Sigmoid colon (tissue), 7 donors: ENCODE results near the gene GPC6. TPM values are rescaled to one million over a fixed set of nuclear protein-coding genes. Genes with fewer than 3 reads are reported as not detected.

Experiments
- DNase-seq: peaks from one replicate; pipeline ENCODE4 v3.0.0-alpha.2; 2019
- H3K27ac ChIP-seq, 4 donors: fragments of 200-600 bp; sonication (generic); one replicate each; pipeline ENCODE4 v1.5.1; 2016 to 2019; ENCODE audit warnings: mild to moderate bottlenecking in 1 of 4
- H3K27me3 ChIP-seq, 3 donors: fragments of 200-600 bp; sonication (generic); one replicate each; pipeline ENCODE4 v1.5.1; 2019; ENCODE audit warnings: mild to moderate bottlenecking in 1 of 3
- H3K36me3 ChIP-seq, 4 donors: fragments of 200-600 bp; sonication (generic); one replicate each; pipeline ENCODE4 v1.5.1; 2016 to 2019
- H3K4me1 ChIP-seq, 4 donors: fragments of 200-600 bp; sonication (generic); one replicate each; pipeline ENCODE4 v1.5.1; 2017 to 2019
- H3K4me3 ChIP-seq, 4 donors: fragments of 200-600 bp; sonication (generic); one replicate each; pipeline ENCODE4 v1.5.1; 2017 to 2019; ENCODE audit warnings: mild to moderate bottlenecking in 2 of 4, moderate library complexity in 1 of 4
- H3K9me3 ChIP-seq, 4 donors: fragments of 200-600 bp in 3 of 4; sonication (generic) in 3 of 4; one replicate each; pipeline versions ENCODE4 v1.5.1 to v1.6.1; 2013 to 2019
- CTCF ChIP-seq, 4 experiments: fragments of 450-650 bp in 3 of 4; fragments of 200-600 bp in 1 of 4; IDR thresholded peaks; one replicate each; pipeline ENCODE4 v1.5.1; 2016 to 2019; ENCODE audit warnings: antibody characterized with exemption in 4 of 4, mild to moderate bottlenecking in 3 of 4, moderate library complexity in 2 of 4
- EP300 ChIP-seq, 4 donors: sonication (generic); formaldehyde crosslinking; IDR thresholded peaks; one replicate each; pipeline ENCODE4 v1.6.1; 2017; ENCODE audit warnings: antibody characterized with exemption in 4 of 4
- POLR2A ChIP-seq, 2 donors: fragments of 450-650 bp; IDR thresholded peaks; one replicate each; pipeline ENCODE4 v1.6.1; 2016; ENCODE audit warnings: antibody characterized with exemption in 2 of 2, mild to moderate bottlenecking in 2 of 2, moderate library complexity in 2 of 2
- POLR2AphosphoS5 ChIP-seq, 4 donors: sonication (generic); formaldehyde crosslinking; IDR thresholded peaks; one replicate each; pipeline ENCODE4 v1.6.1; 2017; ENCODE audit warnings: antibody characterized with exemption in 4 of 4
- WGBS, 2 donors: extraction: QIAGEN DNeasy Blood & Tissue Kit; methylation state at CpG; one replicate each; pipeline ENCODE4 v1.1.7; 2013; 5-methylcytosine and 5-hydroxymethylcytosine counted together
- intact Hi-C: fragments of 100-400 bp; cut with DNase I; formaldehyde crosslinking; loops from one replicate; pipeline ENCODE4 v1.15.1; 2023
- polyA plus RNA-seq, 3 donors: library from polyadenylated mRNA; stranded (reverse); fragments of 200-250 nt; gene quantifications; one replicate each; pipeline ENCODE4 v1.2.3, GENCODE V29; 2013
- total RNA-seq, 4 donors: library from RNA; depleted of rRNA; stranded (reverse); fragments of >200 nt; gene quantifications; one replicate each; pipeline ENCODE4 v1.1.0, GENCODE V29; 2016
- donor health status: healthy with polysubstance abuse.
- donor health status: Bipolar disorder and iron deficiency.
- donor health status: healthy.

The GPC6 gene
- total and polyA plus RNA-seq, 7 donors, result 0.23 to 27.5 (median 14.4) TPM

- no peaks in the 10 kb centered on the region for H3K27me3 ChIP-seq
- H3K27ac ChIP-seq, result no peak overlapping the region
- H3K4me3 ChIP-seq, result no peak overlapping the region
- intact Hi-C loops, result no loop called here
- TF ChIP-seq POLR2A (IDR thresholded peaks at IDR 0.05), result no peak
- TF ChIP-seq CTCF (IDR thresholded peaks at IDR 0.05), result no peak
- no peak for TF ChIP-seq EP300 (IDR thresholded peaks at IDR 0.05)
- no peak for TF ChIP-seq POLR2AphosphoS5 (IDR thresholded peaks at IDR 0.05)
- H3K4me1 ChIP-seq, result peaks cover 0 to 8% (median 3%) of the 10 kb centered on the region in 4 donors
- no peak for DNase-seq
- H3K9me3 ChIP-seq, result no peaks in the 10 kb centered on the region
- H3K36me3 ChIP-seq, result no peaks in the 10 kb centered on the region
Observed at GRCh38 chr13:93687261-93687660, 460.7 kb downstream of the GPC6 start.

- H3K27me3 ChIP-seq, result no peaks in the 10 kb centered on the region
- no peaks in the 10 kb centered on the region for H3K9me3 ChIP-seq
- H3K4me3 ChIP-seq, result no peak overlapping the region
- H3K36me3 ChIP-seq, result no peaks in the 10 kb centered on the region
- TF ChIP-seq POLR2A (IDR thresholded peaks at IDR 0.05) (no peak), EP300 (IDR thresholded peaks at IDR 0.05) (no peak), CTCF (IDR thresholded peaks at IDR 0.05) (no peak), POLR2AphosphoS5 (IDR thresholded peaks at IDR 0.05) (no peak)
- intact Hi-C loops, result no loop called here
- H3K27ac ChIP-seq, result no peak overlapping the region
- peaks cover 0 to 8% (median 3%) of the 10 kb centered on the region in 4 donors for H3K4me1 ChIP-seq
- no peak for DNase-seq
Observed at GRCh38 chr13:93689333-93689732, 462.7 kb downstream of the GPC6 start.

GRCh38 chr13:93690139-93690538, 463.5 kb downstream of the GPC6 start:
- no peak overlapping the region for H3K4me3 ChIP-seq
- intact Hi-C loops, result no loop called here
- no peaks in the 10 kb centered on the region for H3K9me3 ChIP-seq
- peaks cover 0 to 8% (median 3%) of the 10 kb centered on the region in 4 donors for H3K4me1 ChIP-seq
- no peaks in the 10 kb centered on the region for H3K36me3 ChIP-seq
- H3K27me3 ChIP-seq, result no peaks in the 10 kb centered on the region
- 57 to 67% methylated on average over 1 of the region's 1 CpG for WGBS, 2 donors
- DNase-seq, result no peak
- TF ChIP-seq CTCF (IDR thresholded peaks at IDR 0.05) (no peak), EP300 (IDR thresholded peaks at IDR 0.05) (no peak), POLR2AphosphoS5 (IDR thresholded peaks at IDR 0.05) (no peak), POLR2A (IDR thresholded peaks at IDR 0.05) (no peak)
- no peak overlapping the region for H3K27ac ChIP-seq

GRCh38 chr13:93698016-93698613, 471.5 kb downstream of the GPC6 start:
- no peak overlapping the region for H3K27ac ChIP-seq
- DNase-seq, result no peak
- TF ChIP-seq POLR2A (IDR thresholded peaks at IDR 0.05), result no peak
- TF ChIP-seq EP300 (IDR thresholded peaks at IDR 0.05), result no peak
- TF ChIP-seq CTCF (IDR thresholded peaks at IDR 0.05), result no peak
- TF ChIP-seq POLR2AphosphoS5 (IDR thresholded peaks at IDR 0.05), result no peak
- no peaks in the 10 kb centered on the region for H3K9me3 ChIP-seq
- no peak overlapping the region for H3K4me3 ChIP-seq
- WGBS, 2 donors, result 84 to 85% methylated on average over 5 of the region's 5 CpGs
- peaks cover 0 to 6% (median 0%) of the 10 kb centered on the region in 4 donors for H3K4me1 ChIP-seq
- intact Hi-C loops, result no loop called here
- no peaks in the 10 kb centered on the region for H3K27me3 ChIP-seq
- H3K36me3 ChIP-seq, result no peaks in the 10 kb centered on the region

- H3K27me3 ChIP-seq, result no peaks in the 10 kb centered on the region
- H3K36me3 ChIP-seq, result no peaks in the 10 kb centered on the region
- TF ChIP-seq EP300 (IDR thresholded peaks at IDR 0.05) (no peak), POLR2AphosphoS5 (IDR thresholded peaks at IDR 0.05) (no peak), POLR2A (IDR thresholded peaks at IDR 0.05) (no peak), CTCF (IDR thresholded peaks at IDR 0.05) (no peak)
- peaks cover 0 to 6% (median 0%) of the 10 kb centered on the region in 4 donors for H3K4me1 ChIP-seq
- no peak overlapping the region for H3K4me3 ChIP-seq
- H3K27ac ChIP-seq, result no peak overlapping the region
- H3K9me3 ChIP-seq, result no peaks in the 10 kb centered on the region
- no peak for DNase-seq
- 86 to 87% methylated on average over 1 of the region's 1 CpG for WGBS, 2 donors
- intact Hi-C loops, result no loop called here
Observed at GRCh38 chr13:93700115-93700514, 473.5 kb downstream of the GPC6 start.
